ENCODE data around the gene LYPLAL1. TPM values are rescaled to one million over a fixed set of nuclear protein-coding genes. Genes with fewer than 3 reads are reported as not detected.

Gene LYPLAL1
- total and polyA plus RNA-seq, 2 of the 13 experiments (the other 11 are each of a cell fraction or from before 2014, with no cell fraction given), result 17.0 to 31.6 TPM

- TF ChIP-seq, protein P1, sequence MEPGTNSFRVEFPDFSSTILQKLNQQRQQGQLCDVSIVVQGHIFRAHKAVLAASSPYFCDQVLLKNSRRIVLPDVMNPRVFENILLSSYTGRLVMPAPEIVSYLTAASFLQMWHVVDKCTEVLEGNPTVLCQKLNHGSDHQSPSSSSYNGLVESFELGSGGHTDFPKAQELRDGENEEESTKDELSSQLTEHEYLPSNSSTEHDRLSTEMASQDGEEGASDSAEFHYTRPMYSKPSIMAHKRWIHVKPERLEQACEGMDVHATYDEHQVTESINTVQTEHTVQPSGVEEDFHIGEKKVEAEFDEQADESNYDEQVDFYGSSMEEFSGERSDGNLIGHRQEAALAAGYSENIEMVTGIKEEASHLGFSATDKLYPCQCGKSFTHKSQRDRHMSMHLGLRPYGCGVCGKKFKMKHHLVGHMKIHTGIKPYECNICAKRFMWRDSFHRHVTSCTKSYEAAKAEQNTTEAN (CRISPR knock-in tag; conservative IDR thresholded peaks at IDR 0.05), result 0 out of 2 replicates have a peak, but pooled peaks have one; percentile 52
- no peak for TF ChIP-seq RFX3 (CRISPR knock-in tag; IDR thresholded peaks at IDR 0.05)
- TF ChIP-seq ZIK1 (CRISPR knock-in tag; IDR thresholded peaks at IDR 0.05; ENCODE audit: borderline replicate concordance, low read depth), result peak; percentile 82; the same call in 1 of the 2 replicates
- TF ChIP-seq ZFY (CRISPR knock-in tag; IDR thresholded peaks at IDR 0.05), result peak; percentile 96
- peak; percentile 83 for TF ChIP-seq TARDBP (CRISPR knock-in tag; IDR thresholded peaks at IDR 0.05)
- TF ChIP-seq HIVEP1 (CRISPR knock-in tag; IDR thresholded peaks at IDR 0.05), result peak; percentile 33; the same call in 1 of the 2 replicates
- TF ChIP-seq U2AF2 (IDR thresholded peaks at IDR 0.05; ENCODE audit: low read depth, low read length), result no peak
- TF ChIP-seq, protein P2, sequence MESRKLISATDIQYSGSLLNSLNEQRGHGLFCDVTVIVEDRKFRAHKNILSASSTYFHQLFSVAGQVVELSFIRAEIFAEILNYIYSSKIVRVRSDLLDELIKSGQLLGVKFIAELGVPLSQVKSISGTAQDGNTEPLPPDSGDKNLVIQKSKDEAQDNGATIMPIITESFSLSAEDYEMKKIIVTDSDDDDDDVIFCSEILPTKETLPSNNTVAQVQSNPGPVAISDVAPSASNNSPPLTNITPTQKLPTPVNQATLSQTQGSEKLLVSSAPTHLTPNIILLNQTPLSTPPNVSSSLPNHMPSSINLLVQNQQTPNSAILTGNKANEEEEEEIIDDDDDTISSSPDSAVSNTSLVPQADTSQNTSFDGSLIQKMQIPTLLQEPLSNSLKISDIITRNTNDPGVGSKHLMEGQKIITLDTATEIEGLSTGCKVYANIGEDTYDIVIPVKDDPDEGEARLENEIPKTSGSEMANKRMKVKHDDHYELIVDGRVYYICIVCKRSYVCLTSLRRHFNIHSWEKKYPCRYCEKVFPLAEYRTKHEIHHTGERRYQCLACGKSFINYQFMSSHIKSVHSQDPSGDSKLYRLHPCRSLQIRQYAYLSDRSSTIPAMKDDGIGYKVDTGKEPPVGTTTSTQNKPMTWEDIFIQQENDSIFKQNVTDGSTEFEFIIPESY (CRISPR knock-in tag; IDR thresholded peaks at IDR 0.05), result 0 out of 2 replicates have a peak, but pooled peaks have one; percentile 17
- TF ChIP-seq RFX1 (IDR thresholded peaks at IDR 0.05), result no peak
- no peak for TF ChIP-seq ZNF781 (CRISPR knock-in tag; IDR thresholded peaks at IDR 0.05; ENCODE audit: borderline replicate concordance, not compliant biosample characterization)
- peak; percentile 81 for TF ChIP-seq SAP130 (CRISPR knock-in tag; IDR thresholded peaks at IDR 0.05; ENCODE audit: low read depth)
- no peak for TF ChIP-seq MIER2 (CRISPR knock-in tag; IDR thresholded peaks at IDR 0.05)
- TF ChIP-seq KMT2A (CRISPR knock-in tag; IDR thresholded peaks at IDR 0.05), result peak; percentile 65; the same call in 1 of the 2 replicates
- TF ChIP-seq KMT2B (CRISPR knock-in tag; IDR thresholded peaks at IDR 0.05), result peak; percentile 92
- TF ChIP-seq ZNF484 (CRISPR knock-in tag; IDR thresholded peaks at IDR 0.05; ENCODE audit: borderline replicate concordance, low read depth), result no peak
- TF ChIP-seq CAMTA2 (CRISPR knock-in tag; IDR thresholded peaks at IDR 0.05; ENCODE audit: borderline replicate concordance), result no peak
- TF ChIP-seq ZNF709 (CRISPR knock-in tag; IDR thresholded peaks at IDR 0.05), result peak; percentile 75
- TF ChIP-seq PPARG (CRISPR knock-in tag; conservative IDR thresholded peaks at IDR 0.05), result 0 out of 2 replicates have a peak, but pooled peaks have one; percentile 15
- TF ChIP-seq, protein P3, sequence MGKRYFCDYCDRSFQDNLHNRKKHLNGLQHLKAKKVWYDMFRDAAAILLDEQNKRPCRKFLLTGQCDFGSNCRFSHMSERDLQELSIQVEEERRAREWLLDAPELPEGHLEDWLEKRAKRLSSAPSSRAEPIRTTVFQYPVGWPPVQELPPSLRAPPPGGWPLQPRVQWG (CRISPR knock-in tag; IDR thresholded peaks at IDR 0.05; ENCODE audit: borderline replicate concordance, low read depth), result no peak
- no peak for TF ChIP-seq ZNF496 (CRISPR knock-in tag; IDR thresholded peaks at IDR 0.05; ENCODE audit: insufficient replicate concordance)
- TF ChIP-seq HNRNPLL (IDR thresholded peaks at IDR 0.05; ENCODE audit: low read depth, low read length, poor library complexity, severe bottlenecking), result peak; percentile 69
- no peak for TF ChIP-seq CENPT (CRISPR knock-in tag; IDR thresholded peaks at IDR 0.05; ENCODE audit: low read depth)
- TF ChIP-seq SMAD3 (CRISPR knock-in tag; IDR thresholded peaks at IDR 0.05), result peak; percentile 70
- no peak for TF ChIP-seq ADNP (CRISPR knock-in tag; IDR thresholded peaks at IDR 0.05)
- peak; percentile 67; the same call in 1 of the 2 replicates for TF ChIP-seq ZNF367 (CRISPR knock-in tag; IDR thresholded peaks at IDR 0.05; ENCODE audit: borderline replicate concordance)
- TF ChIP-seq, protein P4, sequence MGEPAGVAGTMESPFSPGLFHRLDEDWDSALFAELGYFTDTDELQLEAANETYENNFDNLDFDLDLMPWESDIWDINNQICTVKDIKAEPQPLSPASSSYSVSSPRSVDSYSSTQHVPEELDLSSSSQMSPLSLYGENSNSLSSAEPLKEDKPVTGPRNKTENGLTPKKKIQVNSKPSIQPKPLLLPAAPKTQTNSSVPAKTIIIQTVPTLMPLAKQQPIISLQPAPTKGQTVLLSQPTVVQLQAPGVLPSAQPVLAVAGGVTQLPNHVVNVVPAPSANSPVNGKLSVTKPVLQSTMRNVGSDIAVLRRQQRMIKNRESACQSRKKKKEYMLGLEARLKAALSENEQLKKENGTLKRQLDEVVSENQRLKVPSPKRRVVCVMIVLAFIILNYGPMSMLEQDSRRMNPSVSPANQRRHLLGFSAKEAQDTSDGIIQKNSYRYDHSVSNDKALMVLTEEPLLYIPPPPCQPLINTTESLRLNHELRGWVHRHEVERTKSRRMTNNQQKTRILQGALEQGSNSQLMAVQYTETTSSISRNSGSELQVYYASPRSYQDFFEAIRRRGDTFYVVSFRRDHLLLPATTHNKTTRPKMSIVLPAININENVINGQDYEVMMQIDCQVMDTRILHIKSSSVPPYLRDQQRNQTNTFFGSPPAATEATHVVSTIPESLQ (CRISPR knock-in tag; conservative IDR thresholded peaks at IDR 0.05), result 0 out of 2 replicates have a peak, but pooled peaks have one; percentile 61
Observed at GRCh38 chr1:219173758-219174459, at the start of gene LYPLAL1 (continued).
